Vagina (tissue), 2 donors: ENCODE measurements around the gene PRR14. TPM values are rescaled to one million over a fixed set of nuclear protein-coding genes. Genes with fewer than 3 reads are reported as not detected.

Source experiments
- DNase-seq, 2 donors: peaks; one replicate each; pipeline ENCODE4 v3.0.0-alpha.2; 2017; ENCODE audit errors: extremely low spot score in 2 of 2
- H3K27ac ChIP-seq: fragments of 200-600 bp; sonication (generic); one replicate; pipeline ENCODE4 v1.5.1; 2019
- H3K27me3 ChIP-seq: fragments of 200-600 bp; sonication (generic); one replicate; pipeline ENCODE4 v1.5.1; 2019
- H3K36me3 ChIP-seq, 2 donors: fragments of 200-600 bp; sonication (generic); one replicate each; pipeline ENCODE4 v1.5.1; 2017 to 2019
- H3K4me1 ChIP-seq: fragments of 200-600 bp; sonication (generic); one replicate; pipeline ENCODE4 v1.5.1; 2019
- H3K4me3 ChIP-seq, 2 donors: fragments of 200-600 bp; sonication (generic); 1 replicate in 1 of 2; 2 replicates in 1 of 2; pipeline ENCODE4 v1.5.1; 2016 to 2019
- H3K9me3 ChIP-seq: fragments of 200-600 bp; sonication (generic); one replicate; pipeline ENCODE4 v1.5.1; 2019
- CTCF ChIP-seq, 3 experiments: fragments of 450-650 bp in 2 of 3; fragments of 200-600 bp in 1 of 3; sonication (generic) in 1 of 3; IDR thresholded peaks; one replicate each; pipeline ENCODE4 v1.5.1; 2017 to 2019; ENCODE audit warnings: antibody characterized with exemption in 3 of 3, mild to moderate bottlenecking in 2 of 3, moderate library complexity in 2 of 3
- POLR2A ChIP-seq, 2 donors: fragments of 450-650 bp; IDR thresholded peaks; one replicate each; pipeline ENCODE4 v1.6.1; 2017; ENCODE audit warnings: antibody characterized with exemption in 2 of 2, mild to moderate bottlenecking in 2 of 2, moderate library complexity in 2 of 2
- POLR2AphosphoS5 ChIP-seq, 2 donors: sonication (generic); formaldehyde crosslinking; IDR thresholded peaks; one replicate each; pipeline ENCODE4 v1.9.0; 2017; ENCODE audit warnings: antibody characterized with exemption in 2 of 2, mild to moderate bottlenecking in 2 of 2, low read depth in 1 of 2; ENCODE audit not compliant: insufficient read depth in 1 of 2
- intact Hi-C: fragments of 100-400 bp; cut with DNase I; formaldehyde crosslinking; loops from one replicate; pipeline ENCODE4 v1.15.1; 2023
- total RNA-seq: library from RNA; depleted of rRNA; stranded (reverse); fragments of >200 nt; gene quantifications from one replicate; pipeline ENCODE4 v1.2.3, GENCODE V29; 2016

PRR14 gene
- total RNA-seq, 1 donor from 2014 or later: 60.4 TPM

- Histone ChIP-seq H3K27me3 (no peaks in the 10 kb centered on the region), H3K4me1 (peaks cover 55% of the 10 kb centered on the region), H3K36me3 (peaks cover 4 to 89% of the 10 kb centered on the region in 2 donors), H3K27ac (no peak overlapping the region), H3K9me3 (no peaks in the 10 kb centered on the region), H3K4me3 (no peak overlapping the region)
- TF ChIP-seq POLR2A (IDR thresholded peaks at IDR 0.05) (no peak), CTCF (IDR thresholded peaks at IDR 0.05) (no peak), POLR2AphosphoS5 (IDR thresholded peaks at IDR 0.05; ENCODE audit: insufficient read depth in 1 of 2, low read depth in 1 of 2) (no peak)
- intact Hi-C loops: no loop called here
- no peak for DNase-seq
These were observed 13.9 kb downstream of the PRR14 start for GRCh38 chr16:30664616-30665109.

GRCh38 chr16:30665155-30665829 lies 14.5 kb downstream of the PRR14 start:
- peaks cover 49% of the 10 kb centered on the region for H3K4me1 ChIP-seq
- DNase-seq: no peak
- intact Hi-C loops: no loop called here
- TF ChIP-seq CTCF (IDR thresholded peaks at IDR 0.05): no peak
- TF ChIP-seq POLR2A (IDR thresholded peaks at IDR 0.05): no peak
- no peak for TF ChIP-seq POLR2AphosphoS5 (IDR thresholded peaks at IDR 0.05; ENCODE audit: insufficient read depth in 1 of 2, low read depth in 1 of 2)
- H3K9me3 ChIP-seq: no peaks in the 10 kb centered on the region
- H3K27me3 ChIP-seq: no peaks in the 10 kb centered on the region
- no peak overlapping the region for H3K4me3 ChIP-seq
- peaks cover 4 to 95% of the 10 kb centered on the region in 2 donors for H3K36me3 ChIP-seq
- H3K27ac ChIP-seq: no peak overlapping the region

GRCh38 chr16:30665830-30666190 lies 15.1 kb downstream of the PRR14 start:
- Histone ChIP-seq H3K4me1 (peaks cover 44% of the 10 kb centered on the region), H3K27ac (no peak overlapping the region), H3K36me3 (peaks cover 4 to 95% of the 10 kb centered on the region in 2 donors), H3K9me3 (no peaks in the 10 kb centered on the region), H3K27me3 (no peaks in the 10 kb centered on the region), H3K4me3 (no peak overlapping the region)
- intact Hi-C loops: no loop called here
- no peak for TF ChIP-seq CTCF (IDR thresholded peaks at IDR 0.05)
- no peak for TF ChIP-seq POLR2AphosphoS5 (IDR thresholded peaks at IDR 0.05; ENCODE audit: insufficient read depth in 1 of 2, low read depth in 1 of 2)
- no peak for TF ChIP-seq POLR2A (IDR thresholded peaks at IDR 0.05)
- DNase-seq: no peak

GRCh38 chr16:30666681-30667080 lies 15.9 kb downstream of the PRR14 start:
- Histone ChIP-seq H3K4me3 (no peak overlapping the region), H3K36me3 (peaks cover 4 to 93% of the 10 kb centered on the region in 2 donors), H3K4me1 (peaks cover 35% of the 10 kb centered on the region), H3K27me3 (no peaks in the 10 kb centered on the region), H3K27ac (no peak overlapping the region), H3K9me3 (no peaks in the 10 kb centered on the region)
- no peak for DNase-seq
- TF ChIP-seq POLR2A (IDR thresholded peaks at IDR 0.05): no peak
- no peak for TF ChIP-seq POLR2AphosphoS5 (IDR thresholded peaks at IDR 0.05; ENCODE audit: insufficient read depth in 1 of 2, low read depth in 1 of 2)
- TF ChIP-seq CTCF (IDR thresholded peaks at IDR 0.05): no peak
- intact Hi-C loops: no loop called here

- intact Hi-C loops: no loop called here
- H3K4me3 ChIP-seq: no peak overlapping the region
- H3K36me3 ChIP-seq: peaks cover 4 to 85% of the 10 kb centered on the region in 2 donors
- H3K27me3 ChIP-seq: no peaks in the 10 kb centered on the region
- peaks cover 28% of the 10 kb centered on the region for H3K4me1 ChIP-seq
- no peaks in the 10 kb centered on the region for H3K9me3 ChIP-seq
- H3K27ac ChIP-seq: no peak overlapping the region
- no peak for TF ChIP-seq POLR2AphosphoS5 (IDR thresholded peaks at IDR 0.05; ENCODE audit: insufficient read depth in 1 of 2, low read depth in 1 of 2)
- no peak for TF ChIP-seq CTCF (IDR thresholded peaks at IDR 0.05)
- TF ChIP-seq POLR2A (IDR thresholded peaks at IDR 0.05): no peak
- no peak for DNase-seq
These were observed 16.7 kb downstream of the PRR14 start for GRCh38 chr16:30667361-30667905.
